ENCODE measurements around the gene SYMPK.

DNA sequence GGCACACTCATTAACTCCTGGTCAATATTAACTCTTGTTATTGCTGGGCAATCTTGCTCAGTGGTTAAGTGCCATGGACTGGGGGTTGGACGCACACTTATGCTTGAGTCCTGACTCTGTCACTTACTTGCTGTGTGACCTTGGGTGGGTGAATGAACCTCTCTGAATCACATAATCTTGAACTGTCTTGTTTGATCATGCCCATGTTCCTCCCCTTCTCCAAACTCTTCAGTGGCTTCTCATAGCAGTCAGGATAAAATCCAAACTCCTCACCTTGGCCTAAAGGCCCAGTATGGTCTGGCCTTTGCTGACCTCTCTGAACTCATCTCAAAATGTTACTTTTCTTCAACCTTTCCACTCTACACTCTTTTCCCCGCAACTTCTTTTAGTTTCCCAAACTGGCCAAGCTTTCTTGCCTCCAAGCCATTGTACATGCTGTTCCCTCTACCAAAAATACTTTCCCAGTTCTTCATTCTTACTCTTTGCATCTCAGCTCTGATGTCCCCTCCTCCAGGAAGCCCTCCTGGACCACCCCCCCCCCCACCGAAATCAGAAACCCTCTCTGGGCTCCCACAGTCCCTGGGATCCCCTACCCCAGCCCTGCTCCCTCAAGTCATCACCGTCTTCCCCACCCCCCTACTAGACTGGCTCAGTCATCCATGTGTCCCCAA lies 37.1 kb upstream of the SYMPK start:
- TF ChIP-seq ZNF274 (IDR thresholded peaks at IDR 0.05; ENCODE audit: low read depth, low read length) (no peak), YY1 (IDR thresholded peaks at IDR 0.05; ENCODE audit: insufficient read depth, insufficient read length) (no peak), SUZ12 (IDR thresholded peaks at IDR 0.05; ENCODE audit: extremely low read depth, insufficient read depth, insufficient read length) (no peak)

Data from NT2/D1 (cell line).